Fibroblast of lung (primary cell): Measurements from ENCODE around the gene GIMAP1. TPM values are rescaled to one million over a fixed set of nuclear protein-coding genes. Genes with fewer than 3 reads are reported as not detected.

ENCODE experiments used
- DNase-seq, 2 donors: peaks; one replicate each; pipeline versions ENCODE4 v3.0.0 to v3.0.0-alpha.2; 2010; ENCODE audit warnings: low read depth in 2 of 2
- H2AFZ ChIP-seq: 2 replicates; pipeline ENCODE4 v1.5.1; 2012; ENCODE audit warnings: low read length, control low read depth, inconsistent platforms
- H3K27ac ChIP-seq: 2 replicates; pipeline ENCODE4 v1.5.1; 2011; ENCODE audit warnings: low read length, control low read depth; ENCODE audit not compliant: insufficient read depth
- H3K27me3 ChIP-seq: 2 replicates; pipeline ENCODE4 v1.5.1; 2011; ENCODE audit warnings: mild to moderate bottlenecking, low read length; ENCODE audit not compliant: control insufficient read depth, insufficient read depth
- H3K36me3 ChIP-seq: 2 replicates; pipeline ENCODE4 v1.5.1; 2011; ENCODE audit warnings: low read length; ENCODE audit not compliant: control insufficient read depth, insufficient read depth
- H3K4me1 ChIP-seq: 2 replicates; pipeline ENCODE4 v1.5.1; 2011; ENCODE audit warnings: low read length; ENCODE audit not compliant: control insufficient read depth, insufficient read depth; ENCODE audit errors: extremely low read depth
- H3K4me2 ChIP-seq: 2 replicates; pipeline ENCODE4 v1.5.1; 2011; ENCODE audit warnings: low read length, control low read depth; ENCODE audit not compliant: insufficient read depth; ENCODE audit errors: extremely low read depth
- H3K4me3 ChIP-seq, 4 experiments: fragments of 200-600 bp in 1 of 4; sonication (generic) in 1 of 4; replicated peaks in 1 of 4; 2 replicates each; pipeline ENCODE4 v1.5.1; 2011 to 2016; ENCODE audit warnings: low read length in 4 of 4, low read depth in 3 of 4, mild to moderate bottlenecking in 3 of 4, control low read depth in 2 of 4, inconsistent platforms in 1 of 4, mixed read lengths in 1 of 4; ENCODE audit not compliant: insufficient read depth in 1 of 4; ENCODE audit errors: control extremely low read depth in 1 of 4
- H3K79me2 ChIP-seq: 2 replicates; pipeline ENCODE4 v1.5.1; 2012; ENCODE audit warnings: mild to moderate bottlenecking, low read length, inconsistent platforms; ENCODE audit not compliant: control insufficient read depth, insufficient read depth
- H3K9ac ChIP-seq: 2 replicates; pipeline ENCODE4 v1.5.1; 2011; ENCODE audit warnings: mild to moderate bottlenecking, low read length, control low read depth; ENCODE audit not compliant: insufficient read depth
- H3K9me3 ChIP-seq: 2 replicates; pipeline ENCODE4 v1.5.1; 2012; ENCODE audit warnings: low read depth, low read length; ENCODE audit not compliant: control insufficient read depth, insufficient read depth
- H4K20me1 ChIP-seq: 2 replicates; pipeline ENCODE4 v1.5.1; 2011; ENCODE audit warnings: low read length; ENCODE audit not compliant: control insufficient read depth, insufficient read depth; ENCODE audit errors: extremely low read depth
- CTCF ChIP-seq, 2 donors: IDR thresholded peaks in 1 of 2; conservative IDR thresholded peaks in 1 of 2; 1 replicate in 1 of 2; 2 replicates in 1 of 2; pipeline ENCODE4 v1.5.1; 2011 to 2012; ENCODE audit warnings: low read length in 2 of 2, control low read depth in 1 of 2, inconsistent platforms in 1 of 2, low read depth in 1 of 2, mild to moderate bottlenecking in 1 of 2
- EZH2 ChIP-seq: IDR thresholded peaks from 2 replicates; pipeline ENCODE4 v1.5.1; 2012; ENCODE audit warnings: low read length, control low read depth, mild to moderate bottlenecking; ENCODE audit errors: missing control alignments
- polyA plus RNA-seq, 2 donors: library from polyadenylated mRNA; depleted of rRNA in 1 of 2; stranded (reverse) in 1 of 2; unstranded in 1 of 2; fragments of >200 nt; gene quantifications; 2 replicates each; pipeline ENCODE4 v1.2.1, GENCODE V29; 2011 to 2012; ENCODE audit warnings: missing spikeins in 1 of 2
- total RNA-seq: library from RNA; depleted of rRNA; stranded (reverse); fragments of >200 nt; gene quantifications from 2 replicates; pipeline ENCODE4 v1.2.1, GENCODE V29; 2014

Gene GIMAP1
- total and polyA plus RNA-seq, 2 donors (not counting 1 experiment from before 2014, with no cell fraction given), result under 0.01 to 0.01 TPM

DNA sequence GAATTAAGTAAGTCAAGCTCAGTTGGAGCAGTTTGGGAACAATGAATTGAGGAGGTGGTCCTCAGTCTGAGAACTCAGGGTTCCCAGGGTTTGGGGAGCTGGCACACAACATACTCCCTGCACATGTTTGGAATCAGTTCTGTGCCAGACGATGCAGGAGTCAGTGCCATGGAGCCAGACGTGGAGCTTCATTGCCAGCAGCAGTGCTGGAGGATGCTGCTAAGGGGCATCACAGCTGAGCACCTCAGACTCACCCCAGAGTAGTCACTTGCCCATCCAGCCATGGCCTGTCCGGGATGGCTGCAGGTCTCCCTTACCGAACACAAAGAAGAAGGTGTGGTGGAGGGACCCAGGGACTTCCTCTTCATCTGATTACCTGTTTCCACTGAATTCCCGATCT is 28.7 kb downstream of the GIMAP1 start:
- no peaks in the 10 kb centered on the region for H3K36me3 ChIP-seq
- no peak overlapping the region for H3K4me3 ChIP-seq
- DNase-seq, result no peak
- no peak overlapping the region for H3K9ac ChIP-seq
- no peaks in the 10 kb centered on the region for H3K79me2 ChIP-seq
- no peaks in the 10 kb centered on the region for H4K20me1 ChIP-seq
- no peak overlapping the region for H3K27ac ChIP-seq
- TF ChIP-seq EZH2 (no peak), CTCF (conservative IDR thresholded peaks at IDR 0.05 in 1 of 2, IDR thresholded peaks at IDR 0.05 in 1 of 2; ENCODE audit: low read depth in 1 of 2, low read length in 2 of 2) (no peak)
- no peaks in the 10 kb centered on the region for H3K9me3 ChIP-seq
- H3K4me2 ChIP-seq, result no peak overlapping the region
- H3K27me3 ChIP-seq, result no peaks in the 10 kb centered on the region
- H2AFZ ChIP-seq, result no peak overlapping the region
- H3K4me1 ChIP-seq, result no peaks in the 10 kb centered on the region

GRCh38 chr7:150745876-150746275 is 29.5 kb downstream of the GIMAP1 start:
- Histone ChIP-seq H4K20me1 (no peaks in the 10 kb centered on the region), H3K27ac (no peak overlapping the region), H3K9me3 (no peaks in the 10 kb centered on the region), H3K79me2 (no peaks in the 10 kb centered on the region), H3K4me1 (no peaks in the 10 kb centered on the region), H3K27me3 (no peaks in the 10 kb centered on the region), H3K9ac (no peak overlapping the region), H3K4me2 (no peak overlapping the region), H3K4me3 (no peak overlapping the region), H2AFZ (no peak overlapping the region), H3K36me3 (no peaks in the 10 kb centered on the region)
- TF ChIP-seq CTCF (conservative IDR thresholded peaks at IDR 0.05 in 1 of 2, IDR thresholded peaks at IDR 0.05 in 1 of 2; ENCODE audit: low read depth in 1 of 2, low read length in 2 of 2), result no peak
- no peak for TF ChIP-seq EZH2
- DNase-seq, result no peak

DNA sequence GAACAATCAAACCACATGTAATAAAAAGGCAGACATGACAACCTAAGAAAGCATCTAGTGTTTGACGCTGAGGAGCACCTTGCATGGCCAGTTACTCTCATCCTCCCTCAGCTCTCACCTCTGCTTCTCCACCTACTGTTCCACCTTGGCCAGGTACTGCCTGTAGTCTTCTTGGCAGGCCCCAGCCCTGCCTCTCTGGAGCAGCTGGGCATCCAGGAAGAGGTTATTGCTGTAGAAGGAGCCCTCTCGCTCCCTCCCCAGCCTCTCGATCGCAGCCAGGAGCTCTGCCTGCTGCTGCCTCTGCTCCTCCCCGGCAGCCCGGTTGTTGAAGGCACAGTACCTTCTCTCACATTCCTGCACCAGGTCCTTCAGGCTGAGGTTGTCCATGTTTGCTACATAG is 30.5 kb downstream of the GIMAP1 start:
- H4K20me1 ChIP-seq, result no peaks in the 10 kb centered on the region
- H3K9ac ChIP-seq, result no peak overlapping the region
- DNase-seq, result no peak
- no peak overlapping the region for H3K27ac ChIP-seq
- H3K9me3 ChIP-seq, result no peaks in the 10 kb centered on the region
- TF ChIP-seq CTCF (conservative IDR thresholded peaks at IDR 0.05 in 1 of 2, IDR thresholded peaks at IDR 0.05 in 1 of 2; ENCODE audit: low read depth in 1 of 2, low read length in 2 of 2), result no peak
- no peak for TF ChIP-seq EZH2
- no peaks in the 10 kb centered on the region for H3K27me3 ChIP-seq
- H3K4me1 ChIP-seq, result no peaks in the 10 kb centered on the region
- H3K79me2 ChIP-seq, result no peaks in the 10 kb centered on the region
- H3K4me2 ChIP-seq, result no peak overlapping the region
- no peaks in the 10 kb centered on the region for H3K36me3 ChIP-seq
- no peak overlapping the region for H2AFZ ChIP-seq
- no peak overlapping the region for H3K4me3 ChIP-seq
